T1000 (cell line): ENCODE data around the gene ANKRD9.

Source experiments
- DNase-seq: peaks from one replicate; lab custom pipeline; 2025; ENCODE audit warnings: mixed read lengths; lab: John Stamatoyannopoulos, UW

Gene ANKRD9

GRCh38 chr14:102512793-102513300 lies 3.3 kb upstream of the ANKRD9 start:
- no peak for DNase-seq

GRCh38 chr14:102511538-102511937 lies 2.0 kb upstream of the ANKRD9 start:
- no peak for DNase-seq

GRCh38 chr14:102510616-102511520 lies 1.3 kb upstream of the ANKRD9 start:
- no peak for DNase-seq

GRCh38 chr14:102508774-102509745 lies 516 bp downstream of the ANKRD9 start:
- no peak for DNase-seq

GRCh38 chr14:102508410-102508773 lies 1.2 kb downstream of the ANKRD9 start:
- DNase-seq = no peak

- no peak for DNase-seq
Observed at GRCh38 chr14:102507857-102508312, 1.7 kb downstream of the ANKRD9 start.

GRCh38 chr14:102507081-102507856 lies 2.3 kb downstream of the ANKRD9 start:
- no peak for DNase-seq

GRCh38 chr14:102506626-102506925 lies 3.0 kb downstream of the ANKRD9 start:
- DNase-seq = no peak

GRCh38 chr14:102505775-102506625 lies 3.6 kb downstream of the ANKRD9 start:
- DNase-seq = no peak

- DNase-seq = no peak
Observed at GRCh38 chr14:102505000-102505619, 4.5 kb downstream of the ANKRD9 start.

GRCh38 chr14:102504328-102504999 lies 5.1 kb downstream of the ANKRD9 start:
- DNase-seq = no peak

GRCh38 chr14:102503641-102504327 lies 5.8 kb downstream of the ANKRD9 start:
- DNase-seq = no peak

- no peak for DNase-seq
Observed at GRCh38 chr14:102502571-102502970, 7.0 kb downstream of the ANKRD9 start.

- no peak for DNase-seq
Observed at GRCh38 chr14:102501751-102502315, 7.7 kb downstream of the ANKRD9 start.

- no peak for DNase-seq
Observed at GRCh38 chr14:102500713-102501112, 8.9 kb downstream of the ANKRD9 start.

GRCh38 chr14:102500158-102500662 lies 9.4 kb downstream of the ANKRD9 start:
- no peak for DNase-seq

- no peak for DNase-seq
Observed at GRCh38 chr14:102499401-102500157, 10.0 kb downstream of the ANKRD9 start.
